HepG2 (cell line): Measurements from ENCODE around the gene TNFAIP8L3. TPM values are rescaled to one million over a fixed set of nuclear protein-coding genes. Genes with fewer than 3 reads are reported as not detected.

Source experiments
- ATAC-seq: fragments of 200-7000 bp; cut with Tn5 transposase; 3 replicates; pipeline ENCODE4 v1.9.1; 2020; ENCODE audit warnings: mild to moderate bottlenecking, moderate library complexity
- BruUV-seq: library from RNA; stranded (reverse); fragments of 400-500 nt; replicated peaks from 2 replicates; lab custom pipeline; 2021; lab: Mats Ljungman, UMichigan
- CTCF ChIA-PET: fragments of 300-600 bp; formaldehyde crosslinking; extraction: SDS; loops from one replicate; lab custom pipeline; 2021; ENCODE audit warnings: low total read pairs, inconsistent platforms, low intra/inter-chr PET ratio; lab: Yijun Ruan, JAX
- POLR2A ChIA-PET: fragments of 350-600 bp; sonication (Branson Sonifier 250); formaldehyde crosslinking; loops from one replicate; lab custom pipeline; 2020; ENCODE audit warnings: antibody characterized with exemption, inconsistent platforms; lab: Yijun Ruan, JAX
- DNase-seq: peaks from one replicate; pipeline ENCODE4 v3.0.0-alpha.2; 2015; ENCODE audit warnings: low spot score
- FAIRE-seq: peaks from 3 replicates; lab custom pipeline; 2011; peaks lifted over from hg19 to GRCh38; lab: Jason Lieb, UNC
- H2AFZ ChIP-seq: one replicate; pipeline ENCODE4 v1.6.1; 2011; ENCODE audit warnings: low read length, inconsistent platforms
- H3K27ac ChIP-seq: fragments of 300-600 bp; 3 replicates; pipeline ENCODE4 v1.8.0; 2011; ENCODE audit warnings: mixed run types, mild to moderate bottlenecking, mixed read lengths, low read length, inconsistent platforms; ENCODE audit not compliant: insufficient read depth; ENCODE audit errors: extremely low read length
- H3K27me3 ChIP-seq, 2 experiments: fragments of 200-600 bp in 1 of 2; 2 replicates in 1 of 2; 3 replicates in 1 of 2; pipeline versions ENCODE4 v1.6.0 to v1.8.0; 2011; ENCODE audit warnings: low read length in 2 of 2, mild to moderate bottlenecking in 2 of 2, moderate library complexity in 2 of 2, inconsistent platforms in 1 of 2; ENCODE audit not compliant: insufficient read depth in 2 of 2, control insufficient read depth in 1 of 2
- H3K36me3 ChIP-seq, 2 experiments: fragments of 200-600 bp in 1 of 2; replicated peaks in 1 of 2; 2 replicates in 1 of 2; 3 replicates in 1 of 2; pipeline versions ENCODE4 v1.5.1 to v1.8.0; 2011; ENCODE audit warnings: low read length in 2 of 2, inconsistent platforms in 1 of 2; ENCODE audit not compliant: insufficient read depth in 2 of 2, control insufficient read depth in 1 of 2
- H3K4me1 ChIP-seq: 2 replicates; pipeline ENCODE4 v1.5.1; 2012; ENCODE audit warnings: low read length, inconsistent platforms; ENCODE audit not compliant: insufficient read depth
- H3K4me2 ChIP-seq: 2 replicates; pipeline ENCODE4 v1.6.0; 2011; ENCODE audit warnings: low read depth, low read length, inconsistent platforms
- H3K4me3 ChIP-seq, 3 experiments: fragments of 200-600 bp in 1 of 3; sonication (generic), shearing (Covaris generic) in 1 of 3; replicated peaks in 1 of 3; 2 replicates each; pipeline ENCODE4 v1.5.1; 2011 to 2016; ENCODE audit warnings: low read length in 3 of 3, inconsistent platforms in 2 of 3, low read depth in 2 of 3, mild to moderate bottlenecking in 2 of 3, control low read depth in 1 of 3, mixed read lengths in 1 of 3; ENCODE audit not compliant: insufficient read depth in 1 of 3
- H3K79me2 ChIP-seq: one replicate; pipeline ENCODE4 v1.6.1; 2011; ENCODE audit warnings: low read length, inconsistent platforms; ENCODE audit not compliant: insufficient read depth
- H3K9ac ChIP-seq: 2 replicates; pipeline ENCODE4 v1.6.0; 2011; ENCODE audit warnings: mild to moderate bottlenecking, low read depth, low read length, inconsistent platforms; ENCODE audit not compliant: insufficient read depth
- H3K9me3 ChIP-seq: 2 replicates; pipeline ENCODE4 v1.5.1; 2012; ENCODE audit warnings: mild to moderate bottlenecking, low read length
- H4K20me1 ChIP-seq: 2 replicates; pipeline ENCODE4 v1.6.0; 2011; ENCODE audit warnings: inconsistent platforms, mild to moderate bottlenecking, low read length, moderate library complexity; ENCODE audit not compliant: insufficient read depth
- FOXK2 ChIP-seq: fragments of 450-650 bp; IDR thresholded peaks from 2 replicates; pipeline ENCODE4 v1.6.1; 2016
- ISL2 ChIP-seq: sonication (generic); formaldehyde crosslinking; IDR thresholded peaks from 2 replicates; pipeline ENCODE4 v1.5.0; 2020; ENCODE audit warnings: missing genetic modification reagents
- KMT2A ChIP-seq: sonication (generic); formaldehyde crosslinking; IDR thresholded peaks from 2 replicates; pipeline ENCODE4 v1.4.0; 2020; ENCODE audit warnings: missing genetic modification reagents
- MAFG ChIP-seq: sonication (generic); formaldehyde crosslinking; IDR thresholded peaks from 2 replicates; pipeline ENCODE4 v1.5.1; 2020; ENCODE audit warnings: mild to moderate bottlenecking, missing genetic modification reagents
- MEF2D ChIP-seq: sonication (generic); formaldehyde crosslinking; IDR thresholded peaks from 2 replicates; pipeline ENCODE4 v1.5.1; 2020; ENCODE audit warnings: mild to moderate bottlenecking, missing genetic modification reagents
- NR2C2 ChIP-seq: sonication (generic); formaldehyde crosslinking; IDR thresholded peaks from 2 replicates; pipeline ENCODE4 v1.4.0; 2020; ENCODE audit warnings: missing genetic modification reagents, mild to moderate bottlenecking, moderate library complexity, borderline replicate concordance
- RBM22 ChIP-seq: fragments of 200-400 bp; formaldehyde crosslinking; optimal IDR thresholded peaks from 2 replicates; pipeline ENCODE3; 2017; ENCODE audit warnings: mild to moderate bottlenecking, low read length, moderate library complexity
- REST ChIP-seq, 2 experiments: IDR thresholded peaks; 2 replicates each; pipeline ENCODE4 v1.6.1; 2011 to 2012; ENCODE audit warnings: low read length in 2 of 2, borderline replicate concordance in 1 of 2, low read depth in 1 of 2, mild to moderate bottlenecking in 1 of 2, moderate library complexity in 1 of 2
- SETDB1 ChIP-seq: sonication (generic); formaldehyde crosslinking; IDR thresholded peaks from 2 replicates; pipeline ENCODE4 v1.5.1; 2020; ENCODE audit warnings: missing genetic modification reagents, mild to moderate bottlenecking, borderline replicate concordance
- STAT6 ChIP-seq: sonication (generic); formaldehyde crosslinking; IDR thresholded peaks from 2 replicates; pipeline ENCODE4 v1.4.0; 2020; ENCODE audit warnings: missing genetic modification reagents, mild to moderate bottlenecking, borderline replicate concordance
- THRA ChIP-seq: sonication (generic); formaldehyde crosslinking; IDR thresholded peaks from 2 replicates; pipeline ENCODE4 v1.4.0; 2020; ENCODE audit warnings: missing genetic modification reagents, borderline replicate concordance
- TRIM24 ChIP-seq: sonication (generic); formaldehyde crosslinking; IDR thresholded peaks from 2 replicates; pipeline ENCODE4 v1.8.0; 2022; ENCODE audit warnings: mild to moderate bottlenecking, missing genetic modification reagents
- ZFP90 ChIP-seq: sonication (generic); formaldehyde crosslinking; IDR thresholded peaks from 2 replicates; pipeline ENCODE4 v1.8.0; 2022; ENCODE audit warnings: missing genetic modification reagents, mild to moderate bottlenecking, inconsistent platforms, borderline replicate concordance
- ZNF256 ChIP-seq: sonication (generic); formaldehyde crosslinking; conservative IDR thresholded peaks from 2 replicates; pipeline ENCODE4 v1.4.0; 2020; ENCODE audit warnings: missing genetic modification reagents
- ZNF703 ChIP-seq: sonication (generic); formaldehyde crosslinking; IDR thresholded peaks from 2 replicates; pipeline ENCODE4 v1.5.1; 2020; ENCODE audit warnings: missing genetic modification reagents, mild to moderate bottlenecking, moderate library complexity, borderline replicate concordance
- ZSCAN12 ChIP-seq: sonication (generic); formaldehyde crosslinking; IDR thresholded peaks from 2 replicates; pipeline ENCODE4 v1.9.0; 2021; ENCODE audit warnings: mild to moderate bottlenecking, missing genetic modification reagents
- in situ Hi-C: cut with HindIII; loops from 2 replicates; pipeline ENCODE4 v1.10.0; 2017; ENCODE audit warnings: low pct_unique_long_range_greater_than_20kb; ENCODE audit not compliant: extremely low pct_ligation_motif_present
- intact Hi-C: fragments of 100-400 bp; cut with micrococcal nuclease; formaldehyde crosslinking; loops from one replicate; pipeline ENCODE4 v1.10.0; 2022; ENCODE audit not compliant: unreplicated experiment
- polyA plus RNA-seq, 8 experiments: library from polyadenylated mRNA; depleted of rRNA in 3 of 8; stranded (reverse) in 7 of 8; unstranded in 1 of 8; fragments of >200 nt; fragmentation: Illumina TruSeq in 4 of 8; extraction: Trizol in 4 of 8; gene quantifications; 2 replicates each; pipeline versions ENCODE4 v1.2.1 to v1.2.3, GENCODE V29; 2011 to 2016; ENCODE audit warnings: low read depth in 4 of 8, missing spikeins in 1 of 8, mixed read lengths in 1 of 8; ENCODE audit not compliant: insufficient read depth in 1 of 8
- total RNA-seq, 5 experiments: library from RNA; depleted of rRNA; stranded (reverse); fragments of >200 nt; fragmentation: Illumina TruSeq; extraction: Trizol; gene quantifications; 2 replicates each; pipeline ENCODE4 v1.2.3, GENCODE V29; 2016; ENCODE audit warnings: low read depth in 1 of 5

Gene TNFAIP8L3
- total and polyA plus RNA-seq, 2 of the 13 experiments (the other 11 are each of a cell fraction or from before 2014, with no cell fraction given), result 0.15 to 4.0 TPM

GRCh38 chr15:51023499-51023898 lies 71.2 kb downstream of the TNFAIP8L3 start (continued):
- TF ChIP-seq KMT2A (CRISPR knock-in tag) (no peak), NR2C2 (no peak), ZSCAN12 (CRISPR knock-in tag) (no peak), MEF2D (CRISPR knock-in tag) (no peak), FOXK2 (no peak), RBM22 (no peak), ISL2 (CRISPR knock-in tag) (no peak), ZNF256 (CRISPR knock-in tag) (no peak)

GRCh38 chr15:51022206-51022605 lies 72.5 kb downstream of the TNFAIP8L3 start:
- H3K79me2 ChIP-seq, result no peaks in the 10 kb centered on the region
- ATAC-seq (no peak), FAIRE-seq (no peak), DNase-seq (no peak)
- no TSS peak for BruUV-seq
- no peaks in the 10 kb centered on the region for H3K9me3 ChIP-seq
- no peak overlapping the region for H3K4me2 ChIP-seq
- H3K4me3 ChIP-seq, result no peak overlapping the region
- CTCF ChIA-PET, result no interaction called here
- H3K27me3 ChIP-seq, result no peaks in the 10 kb centered on the region
- POLR2A ChIA-PET, result no interaction called here
- H3K27ac ChIP-seq, result no peak overlapping the region
- no peaks in the 10 kb centered on the region for H3K36me3 ChIP-seq
- no peak overlapping the region for H2AFZ ChIP-seq
- intact Hi-C loops, result no loop called here
- H3K4me1 ChIP-seq, result no peaks in the 10 kb centered on the region
- no peaks in the 10 kb centered on the region for H4K20me1 ChIP-seq
- in situ Hi-C loops, result no loop called here
- no peak overlapping the region for H3K9ac ChIP-seq
- TF ChIP-seq REST (IDR thresholded peaks at IDR 0.05; ENCODE audit: borderline replicate concordance in 1 of 2, low read depth in 1 of 2, low read length in 2 of 2) (no peak), THRA (CRISPR knock-in tag) (no peak), ZNF703 (no peak), MAFG (no peak), TRIM24 (CRISPR knock-in tag) (no peak), SETDB1 (CRISPR knock-in tag) (no peak), ZFP90 (CRISPR knock-in tag) (no peak), STAT6 (CRISPR knock-in tag) (no peak)
